Large intestine (tissue), 3 donors: Measurements from ENCODE around the gene PDP2. TPM values are rescaled to one million over a fixed set of nuclear protein-coding genes. Genes with fewer than 3 reads are reported as not detected.
"Not testable (repeated sequence)": the region's sequence is repeated elsewhere in the genome, so short reads cannot be mapped to it uniquely, and the experiment has no call there.

Experiments used
- DNase-seq, 2 donors: peaks; one replicate each; pipeline versions ENCODE4 v3.0.0 to v3.0.0-alpha.2; 2013
- H3K27ac ChIP-seq: one replicate; pipeline ENCODE4 v1.5.1; 2013; ENCODE audit warnings: low read length
- H3K27me3 ChIP-seq: 2 replicates; pipeline ENCODE4 v1.6.1; 2013; ENCODE audit warnings: low read length; ENCODE audit not compliant: control insufficient read depth, insufficient read depth
- H3K36me3 ChIP-seq: 2 replicates; pipeline ENCODE4 v1.6.1; 2013; ENCODE audit warnings: low read length; ENCODE audit not compliant: control insufficient read depth, insufficient read depth
- H3K4me1 ChIP-seq: one replicate; pipeline ENCODE4 v1.6.1; 2013; ENCODE audit warnings: low read length; ENCODE audit not compliant: control insufficient read depth, insufficient read depth
- H3K4me3 ChIP-seq: one replicate; pipeline ENCODE4 v1.5.1; 2013; ENCODE audit warnings: low read length
- H3K9me3 ChIP-seq: one replicate; pipeline ENCODE4 v1.6.1; 2013; ENCODE audit warnings: mild to moderate bottlenecking, low read depth, low read length, moderate library complexity; ENCODE audit not compliant: control insufficient read depth
- WGBS: methylation state at CpG from one replicate; pipeline ENCODE4 v1.1.5; 2013; ENCODE audit warnings: low lambda C conversion rate; ENCODE audit not compliant: insufficient coverage; 5-methylcytosine and 5-hydroxymethylcytosine counted together
- polyA plus RNA-seq: library from polyadenylated mRNA; unstranded; fragments of 120-200 nt; gene quantifications from one replicate; pipeline ENCODE4 v1.2.1, GENCODE V29; 2013

Gene PDP2
- polyA plus RNA-seq, 1 donor = 9.6 TPM

DNA sequence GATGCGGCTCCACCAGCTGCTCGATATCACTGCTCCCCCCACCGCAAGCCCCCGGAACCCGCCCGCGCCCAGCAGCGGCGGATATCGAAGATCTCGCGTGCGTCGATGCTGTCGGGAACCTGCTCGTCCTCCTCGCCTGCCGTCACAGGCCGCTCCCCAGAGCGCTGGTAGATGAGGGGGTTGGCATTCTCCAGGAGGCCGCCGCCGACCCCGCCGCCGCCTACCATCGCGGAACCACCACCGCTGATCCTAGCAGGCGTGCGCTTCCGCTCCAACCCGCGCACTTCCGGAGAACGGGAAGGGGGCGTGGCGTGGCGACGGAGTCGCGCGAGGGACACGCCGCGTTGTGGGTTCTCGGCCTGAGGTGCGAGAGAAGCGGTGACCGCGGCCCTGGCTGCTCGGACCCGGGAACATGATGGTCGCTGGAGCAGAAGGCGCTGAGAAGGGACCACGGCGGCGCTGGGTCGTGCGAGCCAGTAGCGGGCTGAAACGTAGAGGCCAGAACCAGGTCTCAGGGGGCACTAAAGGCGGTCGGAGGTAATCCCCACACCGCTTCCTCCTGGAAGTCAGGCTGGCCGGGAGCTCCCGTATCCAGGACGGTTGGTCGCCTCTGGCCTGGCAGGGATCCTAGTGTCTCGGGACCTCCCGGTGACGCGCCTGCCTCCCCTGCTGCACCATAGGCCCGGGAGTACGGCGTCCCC lies 54.0 kb downstream of the PDP2 start, which contains the start of gene CIAO2B:
Gene CIAO2B, minus strand, starts transcription at position 265 of the 701 bp plus-strand sequence. Its CDS starts 38 bp downstream, at position 227.
- no CpG with 5 or more reads among the region's 76 CpGs for WGBS
- H3K27ac ChIP-seq = peak within 1 kb of the TSS; percentile 96
- peak within 1 kb of the TSS; percentile 93 for H3K4me3 ChIP-seq
- H3K4me1 ChIP-seq = peaks cover 41% of the 10 kb centered on the region
- peak; percentile 91 to 94 for DNase-seq
- no peaks in the 10 kb centered on the region for H3K9me3 ChIP-seq
- H3K27me3 ChIP-seq = no peaks in the 10 kb centered on the region
- peaks cover 28% of the 10 kb centered on the region for H3K36me3 ChIP-seq

DNA sequence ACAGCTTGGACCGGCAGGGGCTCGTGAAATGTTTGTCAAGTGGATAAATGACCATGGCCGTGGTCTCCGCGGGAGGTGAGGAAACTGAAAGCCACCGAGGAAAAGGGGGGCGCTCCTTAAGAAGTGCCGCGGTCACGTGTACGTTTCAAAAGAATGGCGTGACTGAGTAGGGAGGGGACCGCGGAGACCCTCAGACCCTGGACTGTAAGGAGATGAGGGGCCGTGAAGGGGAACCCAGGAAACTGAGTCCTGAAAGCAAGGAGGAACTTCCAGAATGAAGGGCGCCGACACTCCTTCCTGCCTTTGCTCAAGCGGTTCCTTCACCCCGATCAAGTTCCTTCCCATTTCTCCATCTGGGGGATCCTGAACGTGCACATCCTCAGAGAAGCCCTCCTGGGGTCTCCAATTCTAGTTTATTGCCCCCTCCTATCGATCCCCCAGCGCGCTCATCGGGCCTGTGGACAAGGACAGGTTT lies 54.6 kb downstream of the PDP2 start:
- not testable (repeated sequence) for H3K27me3 ChIP-seq, H3K9me3 ChIP-seq
- Histone ChIP-seq H3K36me3 (peaks cover 33% of the 10 kb centered on the region), H3K4me1 (peaks cover 41% of the 10 kb centered on the region), H3K27ac (peak overlapping the region; percentile 96), H3K4me3 (peak overlapping the region; percentile 93)
- WGBS = no CpG with 5 or more reads among the region's 24 CpGs
- DNase-seq = peak in 1 of 2 donors; percentile 51

DNA sequence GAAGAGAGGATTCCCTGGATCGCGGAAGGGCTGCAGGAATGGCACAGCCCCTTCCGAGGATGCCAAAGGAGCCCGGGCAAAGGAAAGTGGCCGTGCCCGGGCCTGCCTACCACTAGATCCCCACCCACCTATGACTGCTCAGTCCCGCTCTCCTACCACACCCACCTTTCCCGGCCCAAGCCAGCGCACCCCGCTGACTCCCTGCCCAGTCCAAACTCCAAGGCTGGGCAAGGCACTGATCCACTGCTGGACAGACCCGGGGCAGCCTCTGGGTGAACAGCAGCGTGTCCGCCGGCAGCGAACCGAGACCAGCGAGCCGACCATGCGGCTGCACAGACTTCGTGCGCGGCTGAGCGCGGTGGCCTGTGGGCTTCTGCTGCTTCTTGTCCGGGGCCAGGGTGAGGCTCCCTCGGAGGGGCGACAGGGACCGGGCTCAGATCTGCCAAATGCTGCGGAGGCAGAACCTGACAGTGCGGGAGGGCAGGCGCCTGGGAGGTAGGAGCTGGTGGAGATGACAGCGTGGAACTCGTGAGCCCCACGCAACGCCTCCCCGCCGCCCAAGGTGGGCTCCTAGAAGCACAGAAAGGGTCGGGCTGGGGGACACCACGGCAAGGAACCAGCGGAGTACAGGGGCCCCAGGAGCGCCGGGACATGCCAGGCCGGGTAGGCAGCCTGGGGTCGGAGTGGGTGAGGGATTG lies 55.1 kb downstream of the PDP2 start, which contains the start of gene CES2:
Gene CES2, plus strand, starts transcription at position 203 of the 698 bp plus-strand sequence. Its CDS starts 120 bp downstream, at position 323.
- peak; percentile 85 to 90 for DNase-seq
- H3K27ac ChIP-seq = peak within 1 kb of the TSS; percentile 96
- peaks cover 41% of the 10 kb centered on the region for H3K4me1 ChIP-seq
- peak within 1 kb of the TSS; percentile 93 for H3K4me3 ChIP-seq
- peaks cover 39% of the 10 kb centered on the region for H3K36me3 ChIP-seq
- H3K9me3 ChIP-seq = no peaks in the 10 kb centered on the region
- WGBS = no CpG with 5 or more reads among the region's 44 CpGs
- no peaks in the 10 kb centered on the region for H3K27me3 ChIP-seq

DNA sequence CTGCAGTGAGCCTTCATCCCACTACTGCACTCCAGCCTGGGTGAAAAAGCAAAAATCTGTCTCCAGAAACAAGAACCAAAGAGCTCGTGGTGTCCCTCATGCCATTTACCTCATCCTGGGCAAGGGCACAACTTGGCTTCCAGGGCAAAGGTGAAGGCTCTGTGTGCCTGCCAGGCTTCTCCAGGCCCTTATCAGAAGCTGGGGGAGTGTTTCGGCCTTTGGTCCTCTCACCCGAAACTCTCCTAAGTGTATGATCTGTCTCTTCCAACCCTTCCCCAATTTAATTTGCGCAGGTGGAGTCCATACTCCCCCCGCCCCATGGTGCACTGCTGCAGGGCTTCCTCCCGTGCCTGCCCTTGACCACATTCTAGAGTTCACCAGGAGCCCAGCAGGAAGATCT lies 56.1 kb downstream of the PDP2 start:
- Histone ChIP-seq H3K27me3 (no peaks in the 10 kb centered on the region), H3K27ac (peak overlapping the region; percentile 96), H3K36me3 (peaks cover 47% of the 10 kb centered on the region), H3K4me3 (peak overlapping the region; percentile 93), H3K4me1 (peaks cover 41% of the 10 kb centered on the region), H3K9me3 (no peaks in the 10 kb centered on the region)
- no CpG with 5 or more reads among the region's 6 CpGs for WGBS
- DNase-seq = peak in 1 of 2 donors; percentile 76

DNA sequence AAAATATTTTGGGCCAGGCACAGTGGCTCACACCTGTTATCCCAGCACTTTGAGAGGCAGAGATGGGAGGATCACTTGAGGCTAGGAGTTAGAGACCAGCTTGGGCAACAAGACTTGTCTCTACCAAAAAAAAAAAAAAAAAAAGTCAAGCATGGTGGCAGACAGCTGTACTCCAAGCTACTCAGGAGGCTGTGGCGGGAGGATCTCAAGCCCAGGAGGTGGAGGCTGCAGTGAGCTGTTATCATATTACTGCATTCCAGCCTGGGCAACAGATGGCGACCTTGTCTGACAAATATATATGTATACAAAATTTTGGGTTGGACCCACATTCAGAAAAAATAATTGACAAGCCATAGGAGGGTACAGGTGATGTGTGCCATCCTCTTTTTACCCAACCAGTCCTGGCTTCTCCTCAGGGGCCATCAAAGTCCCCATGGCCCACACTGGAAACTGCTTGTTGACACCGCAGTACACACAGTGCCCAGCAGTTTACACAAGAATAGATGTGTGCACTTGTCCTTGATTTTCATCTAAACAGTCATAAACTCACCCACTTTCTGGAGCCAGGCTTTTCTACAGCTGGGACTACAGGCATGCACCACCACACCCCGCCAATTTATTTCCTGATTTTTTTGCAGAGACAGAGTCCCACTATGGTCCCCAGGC lies 56.7 kb downstream of the PDP2 start:
- peak overlapping the region; percentile 96 for H3K27ac ChIP-seq
- H3K4me3 ChIP-seq = peak overlapping the region; percentile 93
- peaks cover 41% of the 10 kb centered on the region for H3K4me1 ChIP-seq

DNA sequence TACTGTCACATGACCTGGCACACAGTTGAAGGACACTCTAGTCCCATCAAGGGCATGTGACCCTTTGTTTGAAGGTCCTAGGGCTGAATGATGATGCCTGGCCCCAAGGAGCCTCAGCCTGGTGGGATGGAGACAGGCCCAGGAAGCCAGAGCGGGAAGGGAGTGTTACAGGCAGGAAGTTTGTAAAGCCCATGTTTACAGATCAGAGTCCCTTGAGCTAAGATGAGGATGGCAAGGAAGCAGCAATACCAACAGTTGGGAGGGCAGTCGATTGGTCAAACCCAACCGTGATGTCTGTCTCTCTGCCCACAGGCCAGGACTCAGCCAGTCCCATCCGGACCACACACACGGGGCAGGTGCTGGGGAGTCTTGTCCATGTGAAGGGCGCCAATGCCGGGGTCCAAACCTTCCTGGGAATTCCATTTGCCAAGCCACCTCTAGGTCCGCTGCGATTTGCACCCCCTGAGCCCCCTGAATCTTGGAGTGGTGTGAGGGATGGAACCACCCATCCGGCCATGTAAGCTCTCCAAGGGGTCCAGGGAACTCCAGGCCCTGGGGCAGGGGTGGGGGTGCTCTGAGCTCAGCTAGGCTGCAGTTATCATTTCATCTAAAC lies 57.5 kb downstream of the PDP2 start:
- no CpG with 5 or more reads among the region's 10 CpGs for WGBS
- Histone ChIP-seq H3K27ac (no peak overlapping the region), H3K9me3 (no peaks in the 10 kb centered on the region), H3K4me1 (peaks cover 34% of the 10 kb centered on the region), H3K36me3 (peaks cover 53% of the 10 kb centered on the region), H3K27me3 (no peaks in the 10 kb centered on the region), H3K4me3 (no peak overlapping the region)
- no peak for DNase-seq

More for the DNA sequence above, 56.7 kb downstream of the PDP2 start:
- Histone ChIP-seq H3K36me3 (peaks cover 51% of the 10 kb centered on the region), H3K27me3 (no peaks in the 10 kb centered on the region), H3K9me3 (no peaks in the 10 kb centered on the region)
- DNase-seq = no peak
- no CpG with 5 or more reads among the region's 4 CpGs for WGBS

DNA sequence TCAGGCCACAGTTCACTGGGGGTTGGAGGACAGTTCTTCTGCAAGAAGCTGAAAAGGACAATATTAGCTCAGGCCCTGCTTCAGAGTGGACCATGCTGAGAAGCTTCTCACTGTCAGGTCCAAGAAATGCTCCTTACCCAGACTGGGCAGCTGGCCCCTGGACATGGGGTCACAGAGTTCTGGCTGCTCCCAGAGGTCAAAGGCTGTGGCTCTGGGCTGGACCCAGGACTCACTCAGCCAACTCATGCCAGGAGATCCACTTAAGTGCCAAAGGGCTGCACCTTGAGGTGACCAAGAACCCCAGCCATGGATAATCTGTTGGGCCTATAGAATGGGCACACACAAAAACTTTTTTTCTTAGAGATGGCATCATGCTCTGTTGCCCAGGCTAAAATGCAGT lies 59.1 kb downstream of the PDP2 start:
- Histone ChIP-seq H3K36me3 (peaks cover 66% of the 10 kb centered on the region), H3K27me3 (no peaks in the 10 kb centered on the region), H3K4me1 (peaks cover 27% of the 10 kb centered on the region), H3K4me3 (no peak overlapping the region), H3K9me3 (no peaks in the 10 kb centered on the region), H3K27ac (no peak overlapping the region)
- DNase-seq = no peak

DNA sequence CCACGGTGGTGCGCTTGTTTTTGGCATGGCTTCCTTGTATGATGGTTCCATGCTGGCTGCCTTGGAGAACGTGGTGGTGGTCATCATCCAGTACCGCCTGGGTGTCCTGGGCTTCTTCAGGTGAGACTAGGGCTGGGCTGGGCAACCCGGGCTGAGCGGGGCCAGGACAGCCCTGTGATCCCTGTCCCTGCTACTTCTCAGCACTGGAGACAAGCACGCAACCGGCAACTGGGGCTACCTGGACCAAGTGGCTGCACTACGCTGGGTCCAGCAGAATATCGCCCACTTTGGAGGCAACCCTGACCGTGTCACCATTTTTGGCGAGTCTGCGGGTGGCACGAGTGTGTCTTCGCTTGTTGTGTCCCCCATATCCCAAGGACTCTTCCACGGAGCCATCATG lies 59.9 kb downstream of the PDP2 start:
- Histone ChIP-seq H3K4me1 (peaks cover 27% of the 10 kb centered on the region), H3K27ac (no peak overlapping the region), H3K27me3 (no peaks in the 10 kb centered on the region), H3K4me3 (no peak overlapping the region), H3K9me3 (no peaks in the 10 kb centered on the region), H3K36me3 (peaks cover 66% of the 10 kb centered on the region)
- no CpG with 5 or more reads among the region's 16 CpGs for WGBS
- no peak for DNase-seq
